Endothelial cell of umbilical vein (primary cell): Measurements from ENCODE around the gene MYOCD. TPM values are rescaled to one million over a fixed set of nuclear protein-coding genes. Genes with fewer than 3 reads are reported as not detected.

Source experiments
- BruUV-seq: library from RNA; stranded (reverse); fragments of 400-500 nt; replicated peaks from 2 replicates; lab custom pipeline; 2021; lab: Mats Ljungman, UMichigan
- CTCF ChIA-PET: fragments of 300-600, 350-600 bp; sonication (Branson Sonifier 250); formaldehyde crosslinking; loops from one replicate; lab custom pipeline; 2021; ENCODE audit warnings: antibody characterized with exemption, inconsistent platforms; lab: Charles Lee
- POLR2A ChIA-PET: fragments of 300-600, 350-600 bp; sonication (Branson Sonifier 250); formaldehyde crosslinking; loops from one replicate; lab custom pipeline; 2021; ENCODE audit warnings: antibody characterized with exemption, inconsistent platforms; lab: Charles Lee
- DNase-seq: peaks from one replicate; pipeline ENCODE4 v3.0.0-alpha.2; 2011; ENCODE audit warnings: low read depth, low spot score
- FAIRE-seq: peaks from 2 replicates; lab custom pipeline; 2011; peaks lifted over from hg19 to GRCh38; lab: Jason Lieb, UNC
- H2AFZ ChIP-seq: 2 replicates; pipeline ENCODE4 v1.6.0; 2012; ENCODE audit warnings: low read depth, low read length, control low read depth, inconsistent platforms
- H3K27ac ChIP-seq: 2 replicates; pipeline ENCODE4 v1.5.1; 2011; ENCODE audit warnings: low read depth, mild to moderate bottlenecking, control low read depth, low read length, moderate library complexity; ENCODE audit not compliant: insufficient read depth
- H3K27me3 ChIP-seq, 2 experiments: 2 replicates each; pipeline versions ENCODE4 v1.6.0 to v1.6.1; 2011; ENCODE audit warnings: low read length in 2 of 2, mixed read lengths in 1 of 2; ENCODE audit not compliant: control insufficient read depth in 2 of 2, insufficient read depth in 2 of 2
- H3K36me3 ChIP-seq, 2 experiments: 2 replicates in 1 of 2; 3 replicates in 1 of 2; pipeline ENCODE4 v1.5.1; 2011; ENCODE audit warnings: low read length in 2 of 2, mild to moderate bottlenecking in 1 of 2, moderate library complexity in 1 of 2; ENCODE audit not compliant: control insufficient read depth in 2 of 2, insufficient read depth in 2 of 2; ENCODE audit errors: extremely low read depth in 1 of 2
- H3K4me1 ChIP-seq: 3 replicates; pipeline ENCODE4 v1.5.1; 2011; ENCODE audit warnings: mild to moderate bottlenecking, low read length; ENCODE audit not compliant: control insufficient read depth, insufficient read depth; ENCODE audit errors: extremely low read depth
- H3K4me2 ChIP-seq: 2 replicates; pipeline ENCODE4 v1.6.1; 2011; ENCODE audit warnings: low read length, control low read depth, mixed read lengths; ENCODE audit not compliant: insufficient read depth
- H3K4me3 ChIP-seq, 3 experiments: fragments of 200-600 bp in 1 of 3; sonication (generic), shearing (Covaris generic) in 1 of 3; replicated peaks in 1 of 3; 2 replicates each; pipeline ENCODE4 v1.5.1; 2011 to 2016; ENCODE audit warnings: control low read depth in 3 of 3, low read length in 3 of 3, mild to moderate bottlenecking in 2 of 3, inconsistent platforms in 1 of 3, low read depth in 1 of 3, moderate library complexity in 1 of 3; ENCODE audit not compliant: insufficient read depth in 1 of 3
- H3K79me2 ChIP-seq: 2 replicates; pipeline ENCODE4 v1.6.0; 2012; ENCODE audit warnings: low read length, inconsistent platforms; ENCODE audit not compliant: control insufficient read depth, insufficient read depth
- H3K9ac ChIP-seq: replicated peaks from 2 replicates; pipeline ENCODE3; 2011; ENCODE audit warnings: low read length, control low read depth; ENCODE audit not compliant: insufficient read depth; ENCODE audit errors: extremely low read depth
- H3K9me1 ChIP-seq: replicated peaks from 3 replicates; pipeline ENCODE4 v1.6.0; 2011; ENCODE audit warnings: mild to moderate bottlenecking, low read length; ENCODE audit not compliant: control insufficient read depth, insufficient read depth; ENCODE audit errors: extremely low read depth
- H3K9me3 ChIP-seq: replicated peaks from 2 replicates; pipeline ENCODE4 v1.5.1; 2012; ENCODE audit warnings: low read length, inconsistent platforms; ENCODE audit not compliant: control insufficient read depth, insufficient read depth
- H4K20me1 ChIP-seq: replicated peaks from 2 replicates; pipeline ENCODE3; 2011; ENCODE audit warnings: mild to moderate bottlenecking, low read length; ENCODE audit not compliant: control insufficient read depth, insufficient read depth; ENCODE audit errors: extremely low read depth
- EZH2 ChIP-seq: IDR thresholded peaks from 2 replicates; pipeline ENCODE4 v1.6.1; 2012; ENCODE audit warnings: borderline replicate concordance, low read depth, mild to moderate bottlenecking, moderate library complexity, low read length, inconsistent platforms; ENCODE audit not compliant: severe bottlenecking
- FOS ChIP-seq: IDR thresholded peaks from 2 replicates; pipeline ENCODE4 v1.6.1; 2011; ENCODE audit warnings: mild to moderate bottlenecking, low read length, moderate library complexity, borderline replicate concordance; ENCODE audit not compliant: insufficient read depth
- GATA2 ChIP-seq: IDR thresholded peaks from 2 replicates; pipeline ENCODE4 v1.7.0; 2011; ENCODE audit warnings: low read depth, mild to moderate bottlenecking, moderate library complexity, mixed read lengths, low read length; ENCODE audit not compliant: insufficient read length, insufficient read depth
- JUN ChIP-seq: IDR thresholded peaks from 2 replicates; pipeline ENCODE4 v1.6.1; 2011; ENCODE audit warnings: borderline replicate concordance, low read depth; ENCODE audit not compliant: insufficient read length, insufficient read depth
- MYC ChIP-seq: IDR thresholded peaks from one replicate; pipeline ENCODE4 v1.6.1; 2011; ENCODE audit warnings: mild to moderate bottlenecking, low read depth, low read length
- POLR2A ChIP-seq: IDR thresholded peaks from 2 replicates; pipeline ENCODE4 v1.6.1; 2012; ENCODE audit warnings: low read depth, mild to moderate bottlenecking, control low read depth, low read length
- POLR2AphosphoS5 ChIP-seq: IDR thresholded peaks from 2 replicates; pipeline ENCODE4 v1.6.1; 2012; ENCODE audit warnings: low read depth, mild to moderate bottlenecking, control low read depth, low read length, moderate library complexity; ENCODE audit not compliant: insufficient read depth
- dilution Hi-C: fragments of 300-500 bp; cut with MboI; formaldehyde crosslinking; loops from one replicate; pipeline ENCODE4 v1.15.0; 2019; ENCODE audit warnings: low sequenced_read_pairs; ENCODE audit not compliant: extremely low pct_ligation_motif_present
- intact Hi-C: fragments of 100-400 bp; cut with micrococcal nuclease; formaldehyde crosslinking; loops from one replicate; pipeline ENCODE4 v1.10.0; 2022
- polyA plus RNA-seq, 4 experiments: library from polyadenylated mRNA; depleted of rRNA in 3 of 4; stranded (reverse) in 3 of 4; unstranded in 1 of 4; fragments of >200 nt; gene quantifications; 2 replicates each; pipeline versions ENCODE4 v1.2.1 to v1.2.3, GENCODE V29; 2011 to 2012; ENCODE audit warnings: missing spikeins in 1 of 4
- total RNA-seq: library from RNA; stranded (reverse); gene quantifications from 2 replicates; pipeline ENCODE4 v1.2.3, GENCODE V29; 2021
- TF ChIP-seq, protein P1 (sequence below), 2 donors: IDR thresholded peaks; 1 replicate in 1 of 2; 2 replicates in 1 of 2; pipeline ENCODE4 v1.5.1; 2011; ENCODE audit warnings: low read length in 2 of 2, mild to moderate bottlenecking in 2 of 2, moderate library complexity in 2 of 2, control low read depth in 1 of 2, inconsistent platforms in 1 of 2, low read depth in 1 of 2; ENCODE audit not compliant: insufficient read depth in 1 of 2; ENCODE audit errors: extremely low read depth in 1 of 2
- TF ChIP-seq, protein P2 (sequence below): IDR thresholded peaks from 2 replicates; pipeline ENCODE4 v1.6.1; 2011; ENCODE audit not compliant: insufficient read depth, insufficient read length

MYOCD gene
- total and polyA plus RNA-seq, 2 donors (not counting 3 experiments of a cell fraction or from before 2014, with no cell fraction given) = not detected

DNA sequence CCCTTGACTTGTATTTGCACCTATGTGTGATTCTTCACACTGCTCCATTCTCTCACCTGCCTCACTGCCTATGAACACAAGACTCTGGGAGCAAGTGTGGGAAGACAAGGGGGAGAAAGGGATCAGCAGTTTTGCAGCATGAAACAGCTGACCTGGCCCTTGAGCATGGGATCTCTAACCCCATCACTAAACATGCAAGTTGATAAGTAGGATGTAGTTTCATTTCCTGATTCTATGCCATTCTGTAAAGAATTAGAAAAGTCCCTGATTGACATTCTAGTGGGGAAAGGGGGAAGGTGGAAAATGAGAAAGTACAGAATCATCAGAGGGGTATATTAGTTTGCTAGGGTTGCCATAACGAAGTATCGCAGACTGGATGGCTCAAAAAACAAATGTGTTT, 25.3 kb upstream of the MYOCD start:
- DNase-seq (no peak), FAIRE-seq (no peak)
- Histone ChIP-seq H3K9me3 (no peaks in the 10 kb centered on the region), H3K4me3 (no peak overlapping the region), H4K20me1 (no peaks in the 10 kb centered on the region), H3K79me2 (no peaks in the 10 kb centered on the region), H3K9me1 (no peaks in the 10 kb centered on the region), H3K4me1 (no peaks in the 10 kb centered on the region), H3K36me3 (no peaks in the 10 kb centered on the region), H2AFZ (no peak overlapping the region), H3K4me2 (no peak overlapping the region), H3K9ac (no peak overlapping the region), H3K27me3 (no peaks in the 10 kb centered on the region), H3K27ac (no peak overlapping the region)
- no TSS peak for BruUV-seq
- ChIA-PET CTCF (no interaction called here), POLR2A (no interaction called here)
- dilution Hi-C loops = no loop called here
- intact Hi-C loops = no loop called here
- TF ChIP-seq MYC (no peak), GATA2 (no peak), EZH2 (no peak), JUN (no peak)
- TF ChIP-seq, protein P1, sequence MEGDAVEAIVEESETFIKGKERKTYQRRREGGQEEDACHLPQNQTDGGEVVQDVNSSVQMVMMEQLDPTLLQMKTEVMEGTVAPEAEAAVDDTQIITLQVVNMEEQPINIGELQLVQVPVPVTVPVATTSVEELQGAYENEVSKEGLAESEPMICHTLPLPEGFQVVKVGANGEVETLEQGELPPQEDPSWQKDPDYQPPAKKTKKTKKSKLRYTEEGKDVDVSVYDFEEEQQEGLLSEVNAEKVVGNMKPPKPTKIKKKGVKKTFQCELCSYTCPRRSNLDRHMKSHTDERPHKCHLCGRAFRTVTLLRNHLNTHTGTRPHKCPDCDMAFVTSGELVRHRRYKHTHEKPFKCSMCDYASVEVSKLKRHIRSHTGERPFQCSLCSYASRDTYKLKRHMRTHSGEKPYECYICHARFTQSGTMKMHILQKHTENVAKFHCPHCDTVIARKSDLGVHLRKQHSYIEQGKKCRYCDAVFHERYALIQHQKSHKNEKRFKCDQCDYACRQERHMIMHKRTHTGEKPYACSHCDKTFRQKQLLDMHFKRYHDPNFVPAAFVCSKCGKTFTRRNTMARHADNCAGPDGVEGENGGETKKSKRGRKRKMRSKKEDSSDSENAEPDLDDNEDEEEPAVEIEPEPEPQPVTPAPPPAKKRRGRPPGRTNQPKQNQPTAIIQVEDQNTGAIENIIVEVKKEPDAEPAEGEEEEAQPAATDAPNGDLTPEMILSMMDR (IDR thresholded peaks at IDR 0.05; ENCODE audit: extremely low read depth in 1 of 2, insufficient read depth in 1 of 2, low read depth in 1 of 2, low read length in 2 of 2) = no peak

DNA sequence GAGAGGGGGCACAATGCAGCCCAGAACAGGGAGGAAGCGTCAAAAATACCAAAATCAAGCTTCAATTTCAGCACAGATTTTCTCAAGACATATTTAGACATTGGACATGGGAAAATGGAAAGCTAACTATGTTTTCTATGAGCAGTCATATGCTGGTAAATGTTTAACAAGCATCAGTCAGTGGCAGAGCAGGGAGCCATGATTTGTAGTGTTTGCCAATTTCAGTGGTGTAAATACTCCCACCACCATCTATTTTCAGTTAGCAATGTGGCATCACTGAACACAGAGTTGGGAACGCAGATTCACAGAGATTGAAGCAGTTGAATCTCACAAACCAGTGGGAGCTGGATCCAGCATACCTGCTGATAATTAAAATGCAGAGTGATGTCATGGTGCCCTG, 24.6 kb upstream of the MYOCD start:
- Histone ChIP-seq H3K27ac (no peak overlapping the region), H3K79me2 (no peaks in the 10 kb centered on the region), H3K4me2 (no peak overlapping the region), H3K9ac (no peak overlapping the region), H4K20me1 (no peaks in the 10 kb centered on the region), H3K4me3 (no peak overlapping the region), H3K9me1 (no peaks in the 10 kb centered on the region), H2AFZ (no peak overlapping the region), H3K9me3 (no peaks in the 10 kb centered on the region), H3K27me3 (no peaks in the 10 kb centered on the region), H3K4me1 (no peaks in the 10 kb centered on the region), H3K36me3 (no peaks in the 10 kb centered on the region)
- ChIA-PET CTCF (no interaction called here), POLR2A (no interaction called here)
- no peak for DNase-seq
- dilution Hi-C loops = no loop called here
- BruUV-seq = no TSS peak
- intact Hi-C loops = no loop called here
- TF ChIP-seq GATA2 (no peak), POLR2AphosphoS5 (no peak), FOS (no peak), MYC (no peak), EZH2 (no peak), POLR2A (no peak), JUN (no peak)
- TF ChIP-seq, protein P1 (IDR thresholded peaks at IDR 0.05; ENCODE audit: extremely low read depth in 1 of 2, insufficient read depth in 1 of 2, low read depth in 1 of 2, low read length in 2 of 2) = no peak
- TF ChIP-seq, protein P2, sequence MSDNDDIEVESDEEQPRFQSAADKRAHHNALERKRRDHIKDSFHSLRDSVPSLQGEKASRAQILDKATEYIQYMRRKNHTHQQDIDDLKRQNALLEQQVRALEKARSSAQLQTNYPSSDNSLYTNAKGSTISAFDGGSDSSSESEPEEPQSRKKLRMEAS = no peak
- FAIRE-seq = no peak
